GM13977 (cell line): ENCODE measurements around the gene TTC39C.
"Not testable (repeated sequence)": the region's sequence is repeated elsewhere in the genome, so short reads cannot be mapped to it uniquely, and the experiment has no call there.

Experiments used
- DNase-seq: peaks from one replicate; pipeline ENCODE4 v3.0.0; 2012; ENCODE audit warnings: low spot score
- in situ Hi-C: fragments of 300-500 bp; cut with MboI; formaldehyde crosslinking; loops from one replicate; pipeline ENCODE4 v1.12.0; 2022; ENCODE audit warnings: low sequenced_read_pairs, low pct_unique_long_range_greater_than_20kb, mixed read lengths, inconsistent platforms; ENCODE audit not compliant: unreplicated experiment
- TF ChIP-seq, protein P1 (sequence below): IDR thresholded peaks from 2 replicates; pipeline ENCODE4 v1.5.1; 2012; ENCODE audit warnings: mild to moderate bottlenecking, control low read depth; ENCODE audit not compliant: insufficient read depth; ENCODE audit errors: extremely low read depth, missing control alignments

Gene TTC39C

DNA sequence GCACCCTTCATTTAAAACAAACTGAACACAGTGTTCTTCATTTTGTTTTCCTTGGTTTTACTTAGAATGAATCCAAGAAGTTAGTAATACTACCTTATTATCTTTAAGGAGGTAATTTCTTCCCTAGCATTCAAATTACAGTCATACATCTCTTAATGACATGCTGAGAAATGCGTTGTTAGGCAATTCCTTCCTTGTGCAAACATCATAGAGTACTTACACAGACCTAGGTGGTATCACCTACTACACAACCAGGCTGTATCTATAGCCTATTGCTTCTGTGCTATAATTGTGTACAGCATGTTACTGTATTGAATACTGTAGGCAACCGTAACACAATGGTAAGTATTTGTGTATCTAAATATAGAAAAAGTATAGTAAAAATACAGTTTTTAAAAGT lies 115.9 kb downstream of the TTC39C start:
- DNase-seq, result no peak
- TF ChIP-seq, protein P1, sequence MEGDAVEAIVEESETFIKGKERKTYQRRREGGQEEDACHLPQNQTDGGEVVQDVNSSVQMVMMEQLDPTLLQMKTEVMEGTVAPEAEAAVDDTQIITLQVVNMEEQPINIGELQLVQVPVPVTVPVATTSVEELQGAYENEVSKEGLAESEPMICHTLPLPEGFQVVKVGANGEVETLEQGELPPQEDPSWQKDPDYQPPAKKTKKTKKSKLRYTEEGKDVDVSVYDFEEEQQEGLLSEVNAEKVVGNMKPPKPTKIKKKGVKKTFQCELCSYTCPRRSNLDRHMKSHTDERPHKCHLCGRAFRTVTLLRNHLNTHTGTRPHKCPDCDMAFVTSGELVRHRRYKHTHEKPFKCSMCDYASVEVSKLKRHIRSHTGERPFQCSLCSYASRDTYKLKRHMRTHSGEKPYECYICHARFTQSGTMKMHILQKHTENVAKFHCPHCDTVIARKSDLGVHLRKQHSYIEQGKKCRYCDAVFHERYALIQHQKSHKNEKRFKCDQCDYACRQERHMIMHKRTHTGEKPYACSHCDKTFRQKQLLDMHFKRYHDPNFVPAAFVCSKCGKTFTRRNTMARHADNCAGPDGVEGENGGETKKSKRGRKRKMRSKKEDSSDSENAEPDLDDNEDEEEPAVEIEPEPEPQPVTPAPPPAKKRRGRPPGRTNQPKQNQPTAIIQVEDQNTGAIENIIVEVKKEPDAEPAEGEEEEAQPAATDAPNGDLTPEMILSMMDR, result no peak
- in situ Hi-C loops, result no loop called here

GRCh38 chr18:24136967-24137373 lies 122.4 kb downstream of the TTC39C start:
- no peak for DNase-seq

DNA sequence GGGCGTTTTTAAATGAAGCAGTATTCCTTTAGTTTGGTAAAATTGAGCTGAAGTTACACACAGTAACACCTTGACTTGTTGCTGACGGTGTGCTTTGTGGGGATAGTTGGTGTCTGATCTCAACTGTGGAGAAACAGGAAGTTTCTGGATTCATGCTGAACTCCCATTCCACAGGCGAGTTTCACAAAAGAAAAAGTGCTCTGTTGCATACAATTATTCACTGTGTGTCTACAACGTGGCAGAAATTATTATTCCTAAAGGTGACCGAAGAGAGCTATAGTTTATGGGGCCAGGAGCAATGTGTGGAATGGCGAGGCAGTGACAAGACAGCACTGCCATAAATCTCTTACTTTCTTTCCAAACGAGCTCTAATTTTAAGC lies 123.8 kb downstream of the TTC39C start:
- TF ChIP-seq, protein P1, result no peak
- in situ Hi-C loops, result no loop called here
- DNase-seq, result no peak

More at GRCh38 chr18:24136967-24137373, 122.4 kb downstream of the TTC39C start:
- in situ Hi-C loops, result no loop called here
- TF ChIP-seq, protein P1, result no peak

DNA sequence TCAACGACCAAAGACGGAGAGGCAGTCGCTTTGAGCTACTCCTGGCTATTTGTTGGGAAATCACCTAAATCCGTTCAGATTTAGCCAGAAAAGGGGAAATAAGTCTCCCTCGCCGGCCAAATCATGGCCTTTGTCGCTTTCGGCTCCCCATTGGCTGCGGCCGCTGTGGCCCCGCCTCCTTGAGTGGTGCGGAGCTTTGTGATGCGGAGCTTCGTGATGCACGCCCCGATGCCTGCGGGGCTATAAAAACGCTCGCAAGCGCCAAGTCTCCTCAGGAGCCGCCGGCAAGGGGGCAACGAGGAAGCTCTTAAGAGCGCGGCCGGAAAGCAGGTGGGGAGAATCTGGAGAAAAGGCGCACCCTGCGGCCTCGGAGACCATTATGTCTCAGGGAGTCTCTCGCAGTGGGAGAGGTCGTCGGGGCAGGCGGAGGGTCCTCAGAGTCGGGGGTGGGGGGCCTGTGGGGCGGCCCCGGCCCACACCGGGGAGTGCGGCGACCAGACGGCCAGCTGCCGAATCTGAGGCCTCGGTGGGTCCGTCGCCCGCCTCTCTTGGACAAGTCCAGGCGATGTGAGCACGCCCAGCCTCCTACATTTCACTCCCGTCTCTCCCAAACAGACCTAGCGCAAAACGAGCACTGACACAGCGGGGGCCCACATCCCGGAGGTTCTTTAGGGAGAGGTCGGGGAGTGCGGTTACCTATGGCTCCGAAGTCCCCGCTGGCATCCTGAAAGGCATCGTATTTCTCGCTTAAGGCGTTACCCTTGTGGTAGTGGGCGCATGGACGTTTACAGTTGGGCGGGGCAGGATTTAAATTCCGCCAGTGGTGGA lies 124.4 kb downstream of the TTC39C start, which contains the start of gene CABYR:
Gene CABYR, plus strand, starts transcription at position 274 of the 828 bp plus-strand sequence. CDS start 4,053 bp downstream, outside the sequence.
- in situ Hi-C loops, result no loop called here
- TF ChIP-seq, protein P1, result no peak
- peak; percentile 82 for DNase-seq

GRCh38 chr18:24140697-24141096 lies 126.1 kb downstream of the TTC39C start:
- TF ChIP-seq, protein P1, result no peak
- in situ Hi-C loops, result no loop called here
- DNase-seq, result no peak

DNA sequence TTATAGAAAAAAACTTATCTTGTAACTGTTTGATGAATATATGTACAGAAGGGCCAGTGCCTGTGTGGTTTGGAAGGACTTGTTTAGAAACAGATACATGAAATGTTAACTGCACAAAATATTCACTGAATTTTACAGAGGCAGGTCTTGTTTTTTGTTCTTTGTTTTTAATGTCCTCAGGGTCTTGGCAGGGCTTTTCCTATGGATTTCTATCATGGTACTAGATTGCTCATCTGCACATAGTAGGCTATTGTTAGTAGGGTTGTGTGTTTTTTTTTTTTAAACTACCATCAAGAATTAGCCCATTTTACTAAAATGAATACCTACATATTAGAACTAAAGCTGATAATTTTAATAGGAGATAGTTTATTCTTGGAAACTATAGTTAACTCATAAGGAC lies 127.8 kb downstream of the TTC39C start:
- in situ Hi-C loops, result no loop called here
- no peak for DNase-seq
- TF ChIP-seq, protein P1, result no peak

DNA sequence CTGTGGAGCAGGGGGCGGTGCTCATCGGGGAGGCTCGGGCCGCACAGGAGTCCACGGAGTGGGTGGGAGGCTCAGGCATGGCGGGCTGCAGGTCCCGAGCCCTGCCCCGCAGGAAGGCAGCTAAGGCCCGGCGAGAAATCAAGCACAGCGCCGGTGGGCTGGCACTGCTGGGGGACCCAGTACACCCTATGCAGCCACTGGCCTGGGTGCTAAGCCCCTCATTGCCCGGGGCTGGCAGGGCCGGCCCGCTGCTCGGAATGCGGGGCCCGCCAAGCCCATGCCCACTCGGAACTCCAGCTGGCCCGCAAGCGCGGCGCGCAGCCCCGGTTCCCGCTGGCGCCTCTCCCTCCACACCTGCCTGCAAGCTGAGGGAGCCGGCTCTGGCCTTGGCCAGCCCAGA lies 135.0 kb downstream of the TTC39C start:
- in situ Hi-C loops, DNase-seq: not testable (repeated sequence)
